GM18499 (cell line): Measurements from ENCODE around the gene C2CD4D.

Experiments
- ATAC-seq: cut with Tn5 transposase; IDR thresholded peaks from one replicate; pipeline ENCODE4 v1.9.1; 2021; ENCODE audit warnings: moderate number of reproducible peaks; ENCODE audit not compliant: insufficient read depth, unreplicated experiment

The C2CD4D gene

GRCh38 chr1:151799179-151800022 is 40.2 kb downstream of the C2CD4D start:
- no peak for ATAC-seq

- no peak for ATAC-seq
These were observed 41.0 kb downstream of the C2CD4D start for GRCh38 chr1:151798571-151798970.

GRCh38 chr1:151790940-151791651 is 48.5 kb downstream of the C2CD4D start:
- ATAC-seq, result no peak

GRCh38 chr1:151790071-151790939 is 49.3 kb downstream of the C2CD4D start, which contains the start of gene TDRKH:
Gene TDRKH (minus strand): TSS chr1:151790500. CDS start chr1:151783022, 7,478 bp downstream.
- peak; percentile 91 for ATAC-seq
